BLaER1 treated with 17β-estradiol and CSF1 and Interleukin-3, amounts not matched to agents 10 nM and 100 nM (cell line): ENCODE data around the gene POLDIP3.

ENCODE experiments used
- H3K27ac ChIP-seq, 11 experiments: shearing (Covaris generic); formaldehyde crosslinking; 2 replicates each; pipeline ENCODE4 v1.8.1; 2022
- H3K27me3 ChIP-seq, 11 experiments: shearing (Covaris generic); formaldehyde crosslinking; 2 replicates each; pipeline ENCODE4 v1.8.1; 2022
- H3K36me3 ChIP-seq, 11 experiments: shearing (Covaris generic); formaldehyde crosslinking; 2 replicates each; pipeline ENCODE4 v1.8.1; 2022
- H3K4me1 ChIP-seq, 10 experiments: shearing (Covaris generic); formaldehyde crosslinking; 2 replicates each; pipeline ENCODE4 v1.8.1; 2022
- H3K4me2 ChIP-seq, 11 experiments: shearing (Covaris generic); formaldehyde crosslinking; 2 replicates each; pipeline ENCODE4 v1.8.1; 2022
- H3K4me3 ChIP-seq, 10 experiments: shearing (Covaris generic); formaldehyde crosslinking; 2 replicates each; pipeline ENCODE4 v1.8.1; 2022
- H3K9ac ChIP-seq, 11 experiments: shearing (Covaris generic); formaldehyde crosslinking; 2 replicates each; pipeline ENCODE4 v1.8.1; 2022
- H3K9me3 ChIP-seq, 11 experiments: shearing (Covaris generic); formaldehyde crosslinking; replicated peaks in 1 of 11; 2 replicates each; pipeline ENCODE4 v1.8.1; 2022
- H4K20me1 ChIP-seq, 11 experiments: shearing (Covaris generic); formaldehyde crosslinking; 2 replicates each; pipeline ENCODE4 v1.8.1; 2022
- Cebpa-rat ChIP-seq, 11 experiments: shearing (Covaris generic); IDR thresholded peaks; 2 replicates each; pipeline ENCODE4 v1.8.1; 2022

POLDIP3 gene

DNA sequence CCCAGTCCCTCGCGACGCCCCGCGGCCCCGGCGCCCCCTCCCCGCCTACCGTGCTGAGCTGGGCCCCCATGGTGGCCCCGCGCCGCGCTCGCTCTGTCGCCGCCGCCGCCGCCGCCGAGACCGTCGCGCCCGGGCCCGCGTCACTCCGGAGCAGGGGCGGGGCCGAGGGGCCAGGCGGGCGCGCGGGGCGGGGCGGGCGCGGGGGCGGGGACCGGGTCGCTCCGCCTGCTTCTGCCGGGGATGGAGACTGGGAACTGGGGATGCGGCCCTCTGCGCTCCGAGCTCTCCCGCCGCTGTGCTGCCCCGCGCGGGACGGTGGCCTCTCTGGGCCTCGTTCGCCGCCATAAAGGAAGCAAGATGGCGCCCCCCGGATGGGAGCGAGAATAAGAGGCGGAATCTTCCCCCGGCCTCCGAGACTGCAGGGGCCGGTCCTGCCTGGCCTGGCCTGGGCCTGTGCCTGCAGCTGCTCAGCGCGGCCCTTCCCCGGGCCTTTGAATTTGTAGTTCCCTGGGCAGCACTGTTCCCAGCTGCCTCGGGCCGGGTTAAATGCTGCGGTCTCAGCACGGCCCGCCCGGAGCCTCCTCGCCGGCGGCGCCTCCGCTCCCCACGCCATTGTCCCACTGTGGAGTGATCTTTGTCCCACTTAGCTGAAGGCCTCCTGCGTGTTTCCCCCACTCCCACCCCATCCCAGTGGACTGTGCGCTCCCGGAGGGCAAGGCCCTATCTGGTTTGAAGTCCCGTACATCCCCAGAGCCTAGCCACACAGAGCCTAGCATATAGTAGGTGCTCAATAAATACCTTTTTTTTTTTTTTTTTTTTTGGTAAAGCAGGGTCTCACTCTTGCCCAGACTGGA, 34.8 kb upstream of the POLDIP3 start, which contains the start of gene CYB5R3:
TSS of gene CYB5R3 (minus strand) at position 147 of the 854 bp plus-strand sequence. CDS start at position 70, 77 bp downstream.
- Histone ChIP-seq H3K9me3 (no peaks in the 10 kb centered on the region), H3K36me3 (no peaks in the 10 kb centered on the region), H3K9ac (peak within 1 kb of the TSS; percentile 86 to 93 (median 90)), H3K4me3 (peak within 1 kb of the TSS; percentile 88 to 97 (median 90)), H3K4me2 (peak within 1 kb of the TSS; percentile 86 to 99 (median 96)), H3K4me1 (peaks cover 43 to 57% (median 49%) of the 10 kb centered on the region in 10 experiments), H3K27me3 (no peaks in the 10 kb centered on the region), H3K27ac (peak within 1 kb of the TSS; percentile 68 to 94 (median 89)), H4K20me1 (peaks cover 39 to 45% (median 44%) of the 10 kb centered on the region in 11 experiments; a peak in 21 of 22 replicates)
- no peak for TF ChIP-seq Cebpa-rat (IDR thresholded peaks at IDR 0.05)

DNA sequence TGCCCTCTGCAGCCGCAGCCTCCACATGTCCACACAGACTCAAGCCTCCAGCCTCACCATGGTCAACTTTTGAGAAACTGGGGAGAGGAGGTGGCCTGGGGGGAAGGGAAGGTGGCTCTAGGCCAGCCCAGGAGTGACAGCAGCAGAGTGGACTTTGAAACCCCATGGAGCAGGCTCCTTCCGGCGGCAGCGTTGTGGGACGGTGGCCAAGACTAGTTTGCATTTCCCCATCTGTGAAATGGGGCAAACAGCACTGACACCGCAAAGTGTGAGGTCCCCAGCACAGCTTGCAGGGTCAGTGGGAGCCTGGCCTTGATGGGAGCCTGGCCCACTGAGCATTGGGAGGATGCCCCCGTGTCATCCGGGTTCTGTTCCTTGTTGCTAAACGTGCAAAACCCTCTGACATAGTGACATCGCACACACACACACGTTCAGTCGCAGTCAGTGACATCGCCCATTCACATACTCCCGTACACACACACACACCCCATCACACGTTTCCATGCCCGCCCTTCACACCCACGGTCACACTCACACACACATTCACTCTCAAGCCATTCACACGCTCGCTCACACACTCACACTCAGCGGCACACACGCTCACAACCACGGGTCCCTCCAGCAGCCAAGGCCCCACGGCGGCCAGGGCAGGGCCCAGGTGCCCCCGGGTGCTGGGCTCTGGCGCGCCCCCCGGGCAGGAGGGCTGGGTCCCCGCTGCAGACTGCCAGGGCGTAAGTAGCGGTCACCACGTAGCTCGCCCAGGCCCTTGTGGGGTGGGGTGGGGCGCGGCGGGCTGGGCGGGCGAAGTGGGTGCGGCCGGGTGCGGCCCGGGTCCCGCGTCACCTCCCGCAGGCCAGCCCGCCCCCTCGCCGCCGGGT, 33.9 kb upstream of the POLDIP3 start:
- Histone ChIP-seq H3K27me3 (no peaks in the 10 kb centered on the region), H3K4me3 (peak overlapping the region; percentile 88 to 97 (median 90)), H3K9me3 (no peaks in the 10 kb centered on the region), H4K20me1 (peaks cover 48 to 53% (median 52%) of the 10 kb centered on the region in 11 experiments; a peak in 21 of 22 replicates), H3K27ac (peak overlapping the region; percentile 60 to 94 (median 89)), H3K36me3 (no peaks in the 10 kb centered on the region), H3K4me1 (peaks cover 50 to 61% (median 58%) of the 10 kb centered on the region in 10 experiments), H3K4me2 (peak overlapping the region; percentile 86 to 99 (median 96)), H3K9ac (peak overlapping the region; percentile 86 to 93 (median 90))
- TF ChIP-seq Cebpa-rat (IDR thresholded peaks at IDR 0.05) = no peak

DNA sequence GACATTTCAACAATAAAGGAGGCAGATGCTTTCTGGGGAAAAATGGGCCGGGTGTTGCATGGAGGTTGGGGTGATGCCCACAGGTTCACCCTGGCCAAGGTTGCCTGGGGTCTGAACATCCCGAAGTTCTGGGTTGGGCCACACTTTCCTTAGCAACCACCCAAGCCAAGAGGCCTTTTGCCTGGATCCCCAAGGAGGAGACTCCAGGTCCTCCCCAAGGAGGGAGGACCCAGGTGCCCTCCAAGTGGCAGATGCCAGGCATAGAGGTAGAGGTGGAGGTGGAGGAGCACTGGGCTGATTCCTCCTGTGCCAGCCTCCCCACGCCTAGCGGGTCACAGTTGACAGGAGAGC, 33.3 kb upstream of the POLDIP3 start:
- Histone ChIP-seq H3K9me3 (no peaks in the 10 kb centered on the region), H3K27ac (peak overlapping the region in 3 of 11 experiments; percentile 86 to 94 (median 90); a peak in 4 of 22 replicates), H3K4me2 (peak overlapping the region; percentile 86 to 99 (median 96)), H4K20me1 (peaks cover 53 to 60% (median 58%) of the 10 kb centered on the region in 11 experiments; a peak in 21 of 22 replicates), H3K36me3 (no peaks in the 10 kb centered on the region), H3K27me3 (no peaks in the 10 kb centered on the region), H3K4me1 (peaks cover 55 to 64% (median 63%) of the 10 kb centered on the region in 10 experiments), H3K4me3 (peak overlapping the region; percentile 88 to 97 (median 90); a peak in 19 of 20 replicates), H3K9ac (peak overlapping the region; percentile 86 to 93 (median 90); a peak in 20 of 22 replicates)
- TF ChIP-seq Cebpa-rat (IDR thresholded peaks at IDR 0.05) = no peak

DNA sequence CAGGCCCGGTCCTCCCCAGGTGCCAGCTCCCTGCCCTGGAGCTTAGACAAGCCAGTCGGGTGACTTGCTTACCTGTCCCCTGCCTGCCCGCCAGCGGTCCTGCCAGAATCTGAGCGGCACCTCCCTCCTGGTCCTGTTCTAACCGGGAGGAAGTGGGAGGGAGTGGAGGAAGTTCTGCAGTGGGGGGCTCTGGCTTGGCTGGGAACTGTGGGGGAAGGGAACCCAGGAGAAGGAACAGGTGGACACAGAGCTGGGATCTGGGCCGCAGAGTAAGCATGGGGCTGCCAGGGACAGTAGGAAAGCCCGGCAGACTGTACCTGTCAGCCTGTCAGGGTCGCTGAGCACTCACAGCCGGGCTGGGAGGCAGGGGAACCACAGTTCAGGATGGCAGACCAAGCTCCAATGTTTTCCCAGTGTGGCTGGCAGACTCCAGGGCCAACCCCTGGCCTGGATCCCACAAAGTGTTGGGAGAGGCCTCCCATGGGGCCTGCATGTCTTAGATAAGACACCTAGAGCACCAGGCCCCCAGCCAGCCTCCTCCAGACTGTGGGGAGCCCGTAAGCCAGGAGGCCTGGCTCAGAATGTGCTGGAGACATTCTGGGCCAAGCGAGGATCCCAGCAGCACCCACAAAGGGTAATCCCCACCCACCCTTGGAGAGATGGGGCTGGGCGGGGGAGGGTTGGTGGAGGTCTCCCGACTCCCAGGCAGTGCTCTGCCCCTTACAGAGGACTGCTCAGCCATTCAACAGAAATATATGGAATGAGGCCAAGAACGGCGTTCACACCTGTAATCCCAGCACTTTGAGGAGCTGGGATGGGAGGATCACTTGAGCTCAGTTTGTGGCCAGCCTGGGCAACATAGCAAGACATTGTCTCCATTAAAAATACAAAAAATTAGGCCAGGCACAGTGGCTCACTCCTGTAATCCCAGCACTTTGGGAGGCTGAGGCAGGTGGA, 32.2 kb upstream of the POLDIP3 start:
- H3K27me3 ChIP-seq = no peaks in the 10 kb centered on the region
- H3K4me3 ChIP-seq = peak overlapping the region; percentile 17 to 50 (median 34); a peak in 12 of 20 replicates
- no peak for TF ChIP-seq Cebpa-rat (IDR thresholded peaks at IDR 0.05)
- peak overlapping the region; percentile 38 to 93 (median 70); a peak in 21 of 22 replicates for H3K9ac ChIP-seq
- no peaks in the 10 kb centered on the region for H3K9me3 ChIP-seq
- H3K27ac ChIP-seq = peak overlapping the region in 10 of 11 experiments; percentile 4 to 66 (median 41); a peak in 12 of 22 replicates
- H3K36me3 ChIP-seq = no peaks in the 10 kb centered on the region
- peak overlapping the region; percentile 86 to 99 (median 96) for H3K4me2 ChIP-seq
- peaks cover 61 to 71% (median 70%) of the 10 kb centered on the region in 11 experiments; a peak in 21 of 22 replicates for H4K20me1 ChIP-seq
- peaks cover 66 to 74% (median 70%) of the 10 kb centered on the region in 10 experiments for H3K4me1 ChIP-seq

DNA sequence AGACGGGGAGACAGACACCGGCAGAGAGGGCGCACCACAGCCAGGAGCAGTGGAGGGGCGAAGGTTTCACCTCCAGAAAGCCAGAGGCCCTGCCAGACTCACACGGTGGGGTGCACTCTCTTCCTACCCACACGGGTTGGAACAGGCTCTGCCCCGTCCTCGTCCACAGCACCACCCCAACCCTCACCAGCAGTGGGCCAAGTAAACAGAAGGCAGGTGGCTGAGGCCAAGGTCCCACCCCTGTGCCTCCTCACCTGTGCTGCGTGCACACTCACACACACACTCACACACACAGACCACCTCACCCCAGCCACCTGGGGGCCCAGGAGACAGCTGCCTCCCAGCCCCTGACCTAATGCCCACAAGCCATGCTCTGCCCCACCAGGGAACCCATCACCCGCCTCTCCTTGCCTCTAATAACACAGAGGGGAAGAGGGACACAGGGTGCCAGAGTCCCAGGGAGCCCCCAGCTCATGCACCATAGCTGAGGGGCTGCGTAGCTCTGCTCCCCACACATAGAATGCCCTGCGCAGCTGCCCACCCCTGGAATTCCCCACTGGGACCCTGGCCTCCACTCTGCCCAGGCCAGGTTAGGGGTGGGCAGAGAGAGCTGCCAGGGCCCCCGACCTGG, 31.4 kb upstream of the POLDIP3 start:
- Histone ChIP-seq H3K27ac (peak overlapping the region in 10 of 11 experiments; percentile 4 to 66 (median 41); a peak in 11 of 22 replicates), H3K4me1 (peaks cover 66 to 78% (median 73%) of the 10 kb centered on the region in 10 experiments), H4K20me1 (peaks cover 63 to 79% (median 77%) of the 10 kb centered on the region in 11 experiments; a peak in 21 of 22 replicates), H3K9ac (peak overlapping the region; percentile 38 to 93 (median 70); a peak in 21 of 22 replicates), H3K27me3 (no peaks in the 10 kb centered on the region), H3K36me3 (no peaks in the 10 kb centered on the region), H3K4me2 (peak overlapping the region; percentile 86 to 99 (median 96)), H3K9me3 (no peaks in the 10 kb centered on the region), H3K4me3 (peak overlapping the region; percentile 17 to 50 (median 34); a peak in 9 of 20 replicates)
- TF ChIP-seq Cebpa-rat (IDR thresholded peaks at IDR 0.05) = no peak

DNA sequence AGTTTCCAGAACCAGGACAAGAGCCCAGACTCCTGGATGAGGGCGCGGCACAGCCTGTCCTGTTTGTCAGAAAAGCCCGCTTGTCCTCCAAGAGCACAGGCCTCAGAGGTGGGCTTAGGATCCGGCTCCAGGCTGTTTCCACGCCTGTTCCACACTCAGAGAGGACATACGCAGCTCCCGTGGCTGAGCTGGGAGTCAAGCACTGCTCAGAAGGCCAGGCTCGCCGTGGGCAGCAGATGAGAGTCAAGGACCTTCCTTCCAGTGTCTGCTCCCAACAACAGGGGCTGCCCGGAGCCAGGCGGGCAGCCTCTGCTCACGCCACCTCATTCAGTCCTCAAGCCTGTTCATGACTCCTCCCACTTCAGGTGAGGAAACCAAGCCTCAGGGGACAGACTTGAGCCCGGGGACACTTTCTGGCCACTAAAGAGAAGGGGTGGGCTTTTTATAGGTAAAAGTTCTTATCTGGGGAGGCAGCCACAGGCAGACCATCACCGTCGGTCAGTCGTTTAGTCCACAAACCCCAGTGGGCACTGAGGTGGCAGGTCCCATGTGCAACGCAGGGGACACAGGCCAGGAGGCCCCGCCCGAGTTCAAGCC, 30.8 kb upstream of the POLDIP3 start:
- H3K4me3 ChIP-seq = peak overlapping the region in 2 of 10 experiments; percentile 37 to 38; a peak in 1 of 20 replicates
- peaks cover 68 to 84% (median 80%) of the 10 kb centered on the region in 11 experiments; a peak in 21 of 22 replicates for H4K20me1 ChIP-seq
- TF ChIP-seq Cebpa-rat (IDR thresholded peaks at IDR 0.05) = no peak
- peaks cover 71 to 85% (median 79%) of the 10 kb centered on the region in 10 experiments for H3K4me1 ChIP-seq
- H3K36me3 ChIP-seq = no peaks in the 10 kb centered on the region
- peak overlapping the region in 8 of 11 experiments; percentile 2 to 66 (median 48); a peak in 12 of 22 replicates for H3K27ac ChIP-seq
- H3K9me3 ChIP-seq = no peaks in the 10 kb centered on the region
- peak overlapping the region; percentile 32 to 93 (median 70); a peak in 20 of 22 replicates for H3K9ac ChIP-seq
- H3K27me3 ChIP-seq = no peaks in the 10 kb centered on the region
- peak overlapping the region; percentile 86 to 99 (median 96) for H3K4me2 ChIP-seq
